Measurements from ENCODE around the gene FCAMR.

FCAMR gene

DNA sequence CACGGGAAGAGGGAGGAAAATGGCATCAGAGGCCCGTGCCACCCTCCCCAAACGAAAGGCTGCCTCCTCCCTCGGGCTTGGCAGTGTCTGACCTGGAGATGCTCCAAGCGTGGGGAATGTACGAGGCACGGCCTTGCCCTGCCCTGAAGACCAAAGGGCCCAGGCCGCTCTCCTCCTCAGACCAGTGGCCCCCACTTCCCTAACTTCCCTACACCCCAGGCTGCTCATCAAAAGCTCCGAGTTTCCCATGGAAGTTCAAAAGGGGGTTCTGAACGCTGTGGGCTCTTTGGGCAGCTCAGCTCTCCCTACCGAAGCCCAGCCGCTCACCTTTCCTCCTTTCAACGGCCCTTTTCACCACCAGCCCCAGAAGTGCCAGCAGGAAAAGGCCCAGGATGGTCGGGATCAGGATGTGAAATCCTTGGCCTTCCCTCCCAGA lies 60.4 kb downstream of the FCAMR start:
- no peak for TF ChIP-seq CTCF (IDR thresholded peaks at IDR 0.05; ENCODE audit: insufficient read depth, low read length, poor library complexity, severe bottlenecking)
- DNase-seq (ENCODE audit: extremely low read depth, insufficient read length) = no peak
- no peaks in the 10 kb centered on the region for H3K27me3 ChIP-seq (replicated peaks; ENCODE audit: control insufficient read depth, insufficient read depth, low read length)
- peaks cover 46% of the 10 kb centered on the region for H3K36me3 ChIP-seq (ENCODE audit: control insufficient read depth, insufficient read depth, low read length)
- H3K4me3 ChIP-seq (replicated peaks; ENCODE audit: low read depth, low read length) = no peak overlapping the region

DNA sequence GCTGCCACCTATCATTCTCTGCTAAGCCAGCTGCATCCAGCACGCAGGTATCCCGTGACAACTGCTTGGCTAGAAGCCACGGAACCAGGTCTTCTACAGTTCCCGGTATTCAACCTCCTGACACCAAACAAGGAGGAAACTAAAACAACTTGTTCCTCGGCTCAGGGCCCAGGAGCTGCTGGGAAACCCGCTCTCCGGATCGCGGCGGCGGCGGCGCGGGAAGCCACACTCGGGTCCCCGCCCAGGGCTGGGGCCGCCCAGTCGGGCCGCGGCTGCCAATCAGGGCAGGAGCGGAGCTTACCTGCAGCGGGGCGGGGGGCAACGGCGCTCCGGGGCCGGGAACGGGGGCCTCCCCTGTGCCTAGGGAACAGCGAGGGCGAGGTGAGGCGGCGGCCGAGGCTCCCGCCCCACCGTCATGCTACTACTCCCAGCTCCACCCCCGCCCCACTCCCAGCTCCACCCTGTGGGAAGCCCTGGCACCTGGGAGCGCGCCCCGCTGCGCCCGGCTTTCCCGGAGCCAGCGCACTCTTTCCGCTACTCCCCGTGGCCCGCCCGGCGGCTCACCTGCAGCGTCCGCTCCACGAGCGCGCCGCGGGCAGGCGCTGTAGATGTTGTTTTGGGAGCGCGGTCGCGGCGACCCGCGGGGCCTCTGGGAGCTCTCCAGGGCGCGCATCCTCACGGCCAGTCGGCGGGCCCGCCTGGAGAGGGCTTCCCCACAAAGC lies 60.9 kb downstream of the FCAMR start:
- DNase-seq (ENCODE audit: extremely low read depth, insufficient read length) = no peak
- Histone ChIP-seq H3K4me3 (replicated peaks; ENCODE audit: low read depth, low read length) (no peak overlapping the region), H3K36me3 (ENCODE audit: control insufficient read depth, insufficient read depth, low read length) (peaks cover 49% of the 10 kb centered on the region), H3K27me3 (replicated peaks; ENCODE audit: control insufficient read depth, insufficient read depth, low read length) (no peaks in the 10 kb centered on the region)
- TF ChIP-seq CTCF (IDR thresholded peaks at IDR 0.05; ENCODE audit: insufficient read depth, low read length, poor library complexity, severe bottlenecking) = no peak

DNA sequence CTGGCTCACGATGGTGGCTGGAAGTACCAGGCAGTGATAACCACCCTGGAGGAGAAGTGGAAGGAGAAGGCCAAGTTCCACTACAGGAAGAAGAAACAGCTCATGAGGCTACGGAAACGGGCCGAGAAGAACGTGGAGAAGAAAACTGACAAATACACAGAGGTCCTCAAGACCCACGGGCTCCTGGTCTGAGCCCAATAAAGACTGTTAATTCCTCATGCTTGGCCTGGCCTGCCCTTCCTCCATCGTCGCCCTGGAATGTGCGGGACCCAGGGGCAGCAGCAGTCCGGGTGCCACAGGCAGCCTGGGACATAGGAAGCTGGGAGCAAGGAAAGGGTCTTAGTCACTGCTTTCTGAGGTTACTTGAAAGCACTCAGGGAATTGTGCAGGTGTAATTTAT lies 62.2 kb downstream of the FCAMR start:
- H3K36me3 ChIP-seq (ENCODE audit: control insufficient read depth, insufficient read depth, low read length) = peaks cover 50% of the 10 kb centered on the region
- no peak for DNase-seq (ENCODE audit: extremely low read depth, insufficient read length)

More for the DNA sequence above, 62.2 kb downstream of the FCAMR start:
- Histone ChIP-seq H3K4me3 (replicated peaks; ENCODE audit: low read depth, low read length) (no peak overlapping the region), H3K27me3 (replicated peaks; ENCODE audit: control insufficient read depth, insufficient read depth, low read length) (no peaks in the 10 kb centered on the region)
- no peak for TF ChIP-seq CTCF (IDR thresholded peaks at IDR 0.05; ENCODE audit: insufficient read depth, low read length, poor library complexity, severe bottlenecking)

Measured in GM06990 (cell line).